ENCODE results near the gene FRMPD1. TPM values are rescaled to one million over a fixed set of nuclear protein-coding genes. Genes with fewer than 3 reads are reported as not detected.

FRMPD1 gene
- total and polyA plus RNA-seq, 7 experiments from 2014 or later = not detected

GRCh38 chr9:37621273-37622121, 29.3 kb upstream of the FRMPD1 start:
- Mint-ChIP-seq H3K27ac (no peak overlapping the region), H3K4me3 (no peak overlapping the region), H3K36me3 (no peaks in the 10 kb centered on the region), H3K27me3 (peaks cover 0 to 12% (median 4%) of the 10 kb centered on the region in 5 donors), H3K9me3 (no peaks in the 10 kb centered on the region), H3K4me1 (no peaks in the 10 kb centered on the region)
- ATAC-seq (no peak), DNase-seq (no peak)
- Histone ChIP-seq H3K4me1 (ENCODE audit: control insufficient read depth in 2 of 2, insufficient read depth in 2 of 2, low read length in 2 of 2) (no peaks in the 10 kb centered on the region), H3K9me3 (ENCODE audit: control insufficient read depth in 2 of 3, low read length in 3 of 3) (no peaks in the 10 kb centered on the region), H3K27ac (ENCODE audit: low read depth, low read length) (no peak overlapping the region), H3K36me3 (ENCODE audit: control insufficient read depth in 2 of 3, insufficient read depth in 3 of 3, low read length in 3 of 3) (no peaks in the 10 kb centered on the region), H3K27me3 (ENCODE audit: control insufficient read depth in 2 of 2, insufficient read depth in 2 of 2, low read length in 2 of 2) (no peaks in the 10 kb centered on the region), H3K4me3 (ENCODE audit: low read length) (no peak overlapping the region)
- intact Hi-C loops (cut with micrococcal nuclease) = no loop called here
- POLR2A ChIA-PET = no interaction called here
- CTCF ChIA-PET = no interaction called here

- Histone ChIP-seq H3K27ac (ENCODE audit: low read depth, low read length) (no peak overlapping the region), H3K4me1 (ENCODE audit: control insufficient read depth in 2 of 2, insufficient read depth in 2 of 2, low read length in 2 of 2) (no peaks in the 10 kb centered on the region), H3K36me3 (ENCODE audit: control insufficient read depth in 2 of 3, insufficient read depth in 3 of 3, low read length in 3 of 3) (no peaks in the 10 kb centered on the region), H3K4me3 (ENCODE audit: low read length) (no peak overlapping the region), H3K27me3 (ENCODE audit: control insufficient read depth in 2 of 2, insufficient read depth in 2 of 2, low read length in 2 of 2) (no peaks in the 10 kb centered on the region), H3K9me3 (ENCODE audit: control insufficient read depth in 2 of 3, low read length in 3 of 3) (no peaks in the 10 kb centered on the region)
- intact Hi-C loops (cut with micrococcal nuclease) = no loop called here
- Mint-ChIP-seq H3K27me3 (peaks cover 0 to 16% (median 4%) of the 10 kb centered on the region in 5 donors), H3K9me3 (no peaks in the 10 kb centered on the region), H3K4me3 (no peak overlapping the region), H3K27ac (no peak overlapping the region), H3K4me1 (no peaks in the 10 kb centered on the region), H3K36me3 (no peaks in the 10 kb centered on the region)
- ChIA-PET CTCF (no interaction called here), POLR2A (no interaction called here)
- ATAC-seq (no peak), DNase-seq (no peak)
Observed at GRCh38 chr9:37622462-37622861, 28.3 kb upstream of the FRMPD1 start.

- ATAC-seq = no peak
- Histone ChIP-seq H3K4me1 (ENCODE audit: control insufficient read depth in 2 of 2, insufficient read depth in 2 of 2, low read length in 2 of 2) (no peaks in the 10 kb centered on the region), H3K27ac (ENCODE audit: low read depth, low read length) (no peak overlapping the region), H3K36me3 (ENCODE audit: control insufficient read depth in 2 of 3, insufficient read depth in 3 of 3, low read length in 3 of 3) (no peaks in the 10 kb centered on the region), H3K9me3 (ENCODE audit: control insufficient read depth in 2 of 3, low read length in 3 of 3) (no peaks in the 10 kb centered on the region), H3K27me3 (ENCODE audit: control insufficient read depth in 2 of 2, insufficient read depth in 2 of 2, low read length in 2 of 2) (no peaks in the 10 kb centered on the region), H3K4me3 (ENCODE audit: low read length) (no peak overlapping the region)
- POLR2A ChIA-PET = no interaction called here
- Mint-ChIP-seq H3K9me3 (no peaks in the 10 kb centered on the region), H3K4me1 (no peaks in the 10 kb centered on the region), H3K36me3 (no peaks in the 10 kb centered on the region), H3K27ac (no peak overlapping the region), H3K27me3 (peaks cover 0 to 13% (median 4%) of the 10 kb centered on the region in 5 donors), H3K4me3 (no peak overlapping the region)
- CTCF ChIA-PET = no interaction called here
- intact Hi-C loops (cut with micrococcal nuclease) = no loop called here
- DNase-seq = no peak
Observed at GRCh38 chr9:37623267-37623666, 27.5 kb upstream of the FRMPD1 start.

- H3K4me1 ChIP-seq (ENCODE audit: control insufficient read depth in 2 of 2, insufficient read depth in 2 of 2, low read length in 2 of 2) = no peaks in the 10 kb centered on the region
- Mint-ChIP-seq H3K27ac (no peak overlapping the region), H3K4me1 (no peaks in the 10 kb centered on the region), H3K9me3 (no peaks in the 10 kb centered on the region), H3K36me3 (no peaks in the 10 kb centered on the region), H3K4me3 (no peak overlapping the region), H3K27me3 (peaks cover 0 to 13% (median 0%) of the 10 kb centered on the region in 5 donors)
- no peak overlapping the region for H3K4me3 ChIP-seq (ENCODE audit: low read length)
- no peak for DNase-seq
- H3K9me3 ChIP-seq (ENCODE audit: control insufficient read depth in 2 of 3, low read length in 3 of 3) = no peaks in the 10 kb centered on the region
- intact Hi-C loops (cut with micrococcal nuclease) = no loop called here
- H3K36me3 ChIP-seq (ENCODE audit: control insufficient read depth in 2 of 3, insufficient read depth in 3 of 3, low read length in 3 of 3) = no peaks in the 10 kb centered on the region
- ATAC-seq = no peak
- no peaks in the 10 kb centered on the region for H3K27me3 ChIP-seq (ENCODE audit: control insufficient read depth in 2 of 2, insufficient read depth in 2 of 2, low read length in 2 of 2)
- POLR2A ChIA-PET = no interaction called here
- no peak overlapping the region for H3K27ac ChIP-seq (ENCODE audit: low read depth, low read length)
- CTCF ChIA-PET = interaction anchor here (0.6 kb wide), 1 partner anchor 215 kb away, joined by 3 read pairs; no protein-coding TSS in a partner anchor
Observed at GRCh38 chr9:37624073-37624472, 26.7 kb upstream of the FRMPD1 start.

GRCh38 chr9:37625036-37625757, 25.6 kb upstream of the FRMPD1 start:
- Histone ChIP-seq H3K9me3 (ENCODE audit: control insufficient read depth in 2 of 3, low read length in 3 of 3) (no peaks in the 10 kb centered on the region), H3K27me3 (ENCODE audit: control insufficient read depth in 2 of 2, insufficient read depth in 2 of 2, low read length in 2 of 2) (no peaks in the 10 kb centered on the region), H3K4me3 (ENCODE audit: low read length) (no peak overlapping the region), H3K36me3 (ENCODE audit: control insufficient read depth in 2 of 3, insufficient read depth in 3 of 3, low read length in 3 of 3) (no peaks in the 10 kb centered on the region), H3K27ac (ENCODE audit: low read depth, low read length) (no peak overlapping the region), H3K4me1 (ENCODE audit: control insufficient read depth in 2 of 2, insufficient read depth in 2 of 2, low read length in 2 of 2) (no peaks in the 10 kb centered on the region)
- ChIA-PET CTCF (interaction anchor here (0.6 kb wide), 1 partner anchor 214 kb away, joined by 3 read pairs; no protein-coding TSS in a partner anchor), POLR2A (no interaction called here)
- intact Hi-C loops (cut with micrococcal nuclease) = no loop called here
- Mint-ChIP-seq H3K27me3 (peaks cover 0 to 13% (median 0%) of the 10 kb centered on the region in 5 donors), H3K9me3 (no peaks in the 10 kb centered on the region), H3K4me3 (no peak overlapping the region), H3K27ac (no peak overlapping the region), H3K4me1 (no peaks in the 10 kb centered on the region), H3K36me3 (no peaks in the 10 kb centered on the region)
- DNase-seq (no peak), ATAC-seq (no peak)

- no peak overlapping the region for H3K27ac Mint-ChIP-seq
- no peaks in the 10 kb centered on the region for H3K4me1 Mint-ChIP-seq
- Histone ChIP-seq H3K4me1 (ENCODE audit: control insufficient read depth in 2 of 2, insufficient read depth in 2 of 2, low read length in 2 of 2) (no peaks in the 10 kb centered on the region), H3K27me3 (ENCODE audit: control insufficient read depth in 2 of 2, insufficient read depth in 2 of 2, low read length in 2 of 2) (no peaks in the 10 kb centered on the region), H3K27ac (ENCODE audit: low read depth, low read length) (no peak overlapping the region), H3K9me3 (ENCODE audit: control insufficient read depth in 2 of 3, low read length in 3 of 3) (no peaks in the 10 kb centered on the region), H3K36me3 (ENCODE audit: control insufficient read depth in 2 of 3, insufficient read depth in 3 of 3, low read length in 3 of 3) (no peaks in the 10 kb centered on the region), H3K4me3 (ENCODE audit: low read length) (no peak overlapping the region)
- intact Hi-C loops (cut with micrococcal nuclease) = no loop called here
- H3K9me3 Mint-ChIP-seq = no peaks in the 10 kb centered on the region
- ChIA-PET CTCF (no interaction called here), POLR2A (no interaction called here)
- DNase-seq = no peak
- peaks cover 0 to 13% (median 0%) of the 10 kb centered on the region in 5 donors for H3K27me3 Mint-ChIP-seq
- ATAC-seq = no peak
- H3K4me3 Mint-ChIP-seq = no peak overlapping the region
- no peaks in the 10 kb centered on the region for H3K36me3 Mint-ChIP-seq
Observed at GRCh38 chr9:37625758-37626147, 25.0 kb upstream of the FRMPD1 start.
